Left renal cortex interstitium (tissue), 4 donors: ENCODE data around the gene CTNS. TPM values are rescaled to one million over a fixed set of nuclear protein-coding genes. Genes with fewer than 3 reads are reported as not detected.

Source experiments
- DNase-seq, 4 donors: peaks; one replicate each; pipeline ENCODE4 v3.0.0-alpha.2; 2013; ENCODE audit warnings: low read depth in 4 of 4, low spot score in 2 of 4, missing footprints in 1 of 4
- polyA plus RNA-seq, 4 donors: library from polyadenylated mRNA; unstranded; fragments of 120-200 nt; gene quantifications; one replicate each; pipeline ENCODE4 v1.2.1, GENCODE V29; 2013; ENCODE audit not compliant: insufficient read length in 4 of 4

The CTNS gene
- polyA plus RNA-seq, 4 donors: 19.9 to 24.8 (median 21.9) TPM

GRCh38 chr17:3708366-3708765 lies 71.8 kb downstream of the CTNS start:
- DNase-seq: no peak

GRCh38 chr17:3710951-3711383 lies 74.4 kb downstream of the CTNS start:
- no peak for DNase-seq

Other genes starting within 250 kb of the CTNS start
- under 1 TPM in 2 of 4 donors, not detected in 2; 0.10 to 0.13 TPM for gene OR1E1, start 238.3 kb upstream of the CTNS start, polyA plus RNA-seq
- under 1 TPM; 0.05 to 0.25 (median 0.12) TPM for gene OR3A3, start 225.4 kb upstream of the CTNS start, polyA plus RNA-seq
- not detected for gene OR1E2, start 202.9 kb upstream of the CTNS start, polyA plus RNA-seq
- 1 to 10 TPM in 2 of 4 donors, not detected in 2; 1.4 to 2.4 TPM for gene SPATA22, start 164.9 kb upstream of the CTNS start, polyA plus RNA-seq
- gene ASPA, start 160.8 kb upstream of the CTNS start, polyA plus RNA-seq: 10 to 100 TPM; 20.4 to 32.9 (median 30.2) TPM
- gene TRPV3, start 78.9 kb upstream of the CTNS start, polyA plus RNA-seq: 1 to 10 TPM in 3 of 4 donors, under 1 TPM in 1; 0.64 to 1.7 (median 1.3) TPM
- gene TRPV1, start 27.3 kb upstream of the CTNS start, polyA plus RNA-seq: 10 to 100 TPM in 2 of 4 donors, 1 to 10 TPM in 2; 6.0 to 12.9 (median 9.7) TPM
- gene SHPK, start 510 bp upstream of the CTNS start, polyA plus RNA-seq: 10 to 100 TPM; 12.6 to 19.1 (median 18.2) TPM
- gene TAX1BP3, start 31.8 kb downstream of the CTNS start, polyA plus RNA-seq: 100 to 1,000 TPM in 3 of 4 donors, 10 to 100 TPM in 1; 85.1 to 132 (median 104) TPM
- 10 to 100 TPM; 24.3 to 42.5 (median 33.2) TPM for gene EMC6, start 32.1 kb downstream of the CTNS start, polyA plus RNA-seq
- 1 to 10 TPM in 3 of 4 donors, under 1 TPM in 1; 0.76 to 1.8 (median 1.6) TPM for gene P2RX5, start 59.4 kb downstream of the CTNS start, polyA plus RNA-seq
- gene HASPIN, start 87.1 kb downstream of the CTNS start, polyA plus RNA-seq: 1 to 10 TPM; 2.8 to 3.7 (median 3.1) TPM
- 10 to 100 TPM; 38.7 to 43.1 (median 40.4) TPM for gene ITGAE, start 164.4 kb downstream of the CTNS start, polyA plus RNA-seq
- gene NCBP3, start 209.5 kb downstream of the CTNS start, polyA plus RNA-seq: 100 to 1,000 TPM in 2 of 4 donors, 10 to 100 TPM in 2; 61.1 to 134 (median 88.8) TPM